ENCODE measurements around the gene NCOA3.

Gene NCOA3

GRCh38 chr20:47487175-47487917, 14.3 kb upstream of the NCOA3 start:
- H2AK5ac ChIP-seq (ENCODE audit: low read length, severe bottlenecking), result no peak overlapping the region
- H3K36me3 ChIP-seq (ENCODE audit: control insufficient read depth in 1 of 2, insufficient read depth in 2 of 2, low read depth in 1 of 2, low read length in 2 of 2), result no peaks in the 10 kb centered on the region
- H3K79me1 ChIP-seq (replicated peaks; ENCODE audit: low read length, poor library complexity, severe bottlenecking), result no peaks in the 10 kb centered on the region
- H2BK120ac ChIP-seq (ENCODE audit: low read depth, low read length), result no peak overlapping the region
- H2BK5ac ChIP-seq (ENCODE audit: low read depth, low read length, poor library complexity, severe bottlenecking), result no peak overlapping the region
- no peak overlapping the region for H3K23ac ChIP-seq (ENCODE audit: low read length in 2 of 2)
- H3K27ac ChIP-seq (ENCODE audit: low read length, poor library complexity, severe bottlenecking), result no peak overlapping the region
- peak overlapping the region; percentile 4 for H3K9ac ChIP-seq (ENCODE audit: low read length)
- no peaks in the 10 kb centered on the region for H3K4me1 ChIP-seq (ENCODE audit: control insufficient read depth, insufficient read depth, low read depth, low read length)
- no peak overlapping the region for H2BK15ac ChIP-seq (ENCODE audit: low read depth, poor library complexity, severe bottlenecking)
- WGBS, result 93% methylated on average over 3 of the region's 4 CpGs
- DNase-seq, result peak; percentile 14
- no peak overlapping the region for H4K8ac ChIP-seq (ENCODE audit: low read length)
- no peak overlapping the region for H4K91ac ChIP-seq (ENCODE audit: low read length)
- no peaks in the 10 kb centered on the region for H3K9me3 ChIP-seq (ENCODE audit: control insufficient read depth, low read length)
- no peak overlapping the region for H3K18ac ChIP-seq (ENCODE audit: low read depth in 1 of 2, low read length in 2 of 2)
- H3K4ac ChIP-seq (ENCODE audit: low read depth in 1 of 2, low read length in 2 of 2), result no peak overlapping the region
- no peak overlapping the region for H2BK12ac ChIP-seq (ENCODE audit: low read length in 2 of 2)
- H3K27me3 ChIP-seq (ENCODE audit: control insufficient read depth in 1 of 2, insufficient read depth in 1 of 2, low read length in 2 of 2), result no peaks in the 10 kb centered on the region
- H3K4me2 ChIP-seq (ENCODE audit: low read length, poor library complexity, severe bottlenecking), result no peak overlapping the region
- no peak overlapping the region for H2AFZ ChIP-seq (ENCODE audit: low read depth, low read length)
- no peak overlapping the region for H3K14ac ChIP-seq (ENCODE audit: low read length in 2 of 2)
- H3K4me3 ChIP-seq (ENCODE audit: insufficient read depth in 1 of 2, low read depth in 1 of 2, low read length in 2 of 2), result no peak overlapping the region

- Histone ChIP-seq H3K9me3 (ENCODE audit: control insufficient read depth, low read length) (no peaks in the 10 kb centered on the region), H3K27me3 (ENCODE audit: control insufficient read depth in 1 of 2, insufficient read depth in 1 of 2, low read length in 2 of 2) (no peaks in the 10 kb centered on the region), H4K91ac (ENCODE audit: low read length) (no peak overlapping the region), H3K36me3 (ENCODE audit: control insufficient read depth in 1 of 2, insufficient read depth in 2 of 2, low read depth in 1 of 2, low read length in 2 of 2) (no peaks in the 10 kb centered on the region), H3K14ac (ENCODE audit: low read length in 2 of 2) (no peak overlapping the region), H3K79me1 (replicated peaks; ENCODE audit: low read length, poor library complexity, severe bottlenecking) (no peaks in the 10 kb centered on the region), H2BK120ac (ENCODE audit: low read depth, low read length) (no peak overlapping the region), H3K4ac (ENCODE audit: low read depth in 1 of 2, low read length in 2 of 2) (no peak overlapping the region), H2BK5ac (ENCODE audit: low read depth, low read length, poor library complexity, severe bottlenecking) (no peak overlapping the region), H3K9ac (ENCODE audit: low read length) (no peak overlapping the region), H2AK5ac (ENCODE audit: low read length, severe bottlenecking) (no peak overlapping the region), H3K4me2 (ENCODE audit: low read length, poor library complexity, severe bottlenecking) (no peak overlapping the region), H4K8ac (ENCODE audit: low read length) (no peak overlapping the region), H3K23ac (ENCODE audit: low read length in 2 of 2) (no peak overlapping the region), H2AFZ (ENCODE audit: low read depth, low read length) (no peak overlapping the region), H3K4me1 (ENCODE audit: control insufficient read depth, insufficient read depth, low read depth, low read length) (peaks cover 2% of the 10 kb centered on the region), H3K27ac (ENCODE audit: low read length, poor library complexity, severe bottlenecking) (no peak overlapping the region), H3K4me3 (ENCODE audit: insufficient read depth in 1 of 2, low read depth in 1 of 2, low read length in 2 of 2) (no peak overlapping the region), H3K18ac (ENCODE audit: low read depth in 1 of 2, low read length in 2 of 2) (no peak overlapping the region), H2BK15ac (ENCODE audit: low read depth, poor library complexity, severe bottlenecking) (no peak overlapping the region), H2BK12ac (ENCODE audit: low read length in 2 of 2) (no peak overlapping the region)
- 93% methylated on average over 8 of the region's 8 CpGs for WGBS
- no peak for DNase-seq
Measured at GRCh38 chr20:47489448-47489872, 12.2 kb upstream of the NCOA3 start.

DNA sequence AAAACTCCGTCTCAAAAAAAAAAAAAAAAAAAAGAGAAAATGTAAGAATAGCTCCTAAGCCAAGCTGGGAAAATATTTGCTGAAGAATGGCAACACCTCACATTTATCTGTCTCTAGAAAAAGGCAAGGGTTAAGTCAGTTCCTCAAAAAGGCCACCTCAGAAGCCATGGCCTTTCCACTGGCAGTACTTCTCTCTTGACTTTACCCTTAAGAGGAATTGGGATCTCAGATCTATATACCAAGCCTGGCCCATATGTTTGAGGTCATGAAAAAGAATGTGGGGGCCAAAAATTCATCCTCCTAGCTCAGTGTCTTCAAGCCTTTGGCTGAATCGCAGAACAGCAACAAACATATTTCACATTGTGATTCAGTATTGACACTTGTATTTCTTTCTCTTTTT, 10.9 kb upstream of the NCOA3 start:
- Histone ChIP-seq H2BK15ac (ENCODE audit: low read depth, poor library complexity, severe bottlenecking) (no peak overlapping the region), H2BK120ac (ENCODE audit: low read depth, low read length) (no peak overlapping the region), H3K4me3 (ENCODE audit: insufficient read depth in 1 of 2, low read depth in 1 of 2, low read length in 2 of 2) (no peak overlapping the region), H3K9ac (ENCODE audit: low read length) (no peak overlapping the region), H3K18ac (ENCODE audit: low read depth in 1 of 2, low read length in 2 of 2) (no peak overlapping the region), H3K4ac (ENCODE audit: low read depth in 1 of 2, low read length in 2 of 2) (no peak overlapping the region), H3K9me3 (ENCODE audit: control insufficient read depth, low read length) (no peaks in the 10 kb centered on the region), H3K14ac (ENCODE audit: low read length in 2 of 2) (no peak overlapping the region), H3K27me3 (ENCODE audit: control insufficient read depth in 1 of 2, insufficient read depth in 1 of 2, low read length in 2 of 2) (no peaks in the 10 kb centered on the region), H3K27ac (ENCODE audit: low read length, poor library complexity, severe bottlenecking) (no peak overlapping the region), H3K79me1 (replicated peaks; ENCODE audit: low read length, poor library complexity, severe bottlenecking) (no peaks in the 10 kb centered on the region), H2BK12ac (ENCODE audit: low read length in 2 of 2) (no peak overlapping the region), H3K23ac (ENCODE audit: low read length in 2 of 2) (no peak overlapping the region), H2AFZ (ENCODE audit: low read depth, low read length) (no peak overlapping the region), H2AK5ac (ENCODE audit: low read length, severe bottlenecking) (no peak overlapping the region), H4K8ac (ENCODE audit: low read length) (no peak overlapping the region), H3K4me1 (ENCODE audit: control insufficient read depth, insufficient read depth, low read depth, low read length) (peaks cover 2% of the 10 kb centered on the region), H3K4me2 (ENCODE audit: low read length, poor library complexity, severe bottlenecking) (no peak overlapping the region), H2BK5ac (ENCODE audit: low read depth, low read length, poor library complexity, severe bottlenecking) (no peak overlapping the region), H3K36me3 (ENCODE audit: control insufficient read depth in 1 of 2, insufficient read depth in 2 of 2, low read depth in 1 of 2, low read length in 2 of 2) (no peaks in the 10 kb centered on the region), H4K91ac (ENCODE audit: low read length) (no peak overlapping the region)
- no peak for DNase-seq
- WGBS, result 60% methylated on average over 1 of the region's 2 CpGs

- no peak overlapping the region for H2BK15ac ChIP-seq (ENCODE audit: low read depth, poor library complexity, severe bottlenecking)
- H2BK12ac ChIP-seq (ENCODE audit: low read length in 2 of 2), result no peak overlapping the region
- H3K23ac ChIP-seq (ENCODE audit: low read length in 2 of 2), result no peak overlapping the region
- H2AK5ac ChIP-seq (ENCODE audit: low read length, severe bottlenecking), result no peak overlapping the region
- no peaks in the 10 kb centered on the region for H3K79me1 ChIP-seq (replicated peaks; ENCODE audit: low read length, poor library complexity, severe bottlenecking)
- H3K4ac ChIP-seq (ENCODE audit: low read depth in 1 of 2, low read length in 2 of 2), result no peak overlapping the region
- H3K27ac ChIP-seq (ENCODE audit: low read length, poor library complexity, severe bottlenecking), result no peak overlapping the region
- no peak overlapping the region for H3K4me2 ChIP-seq (ENCODE audit: low read length, poor library complexity, severe bottlenecking)
- no peaks in the 10 kb centered on the region for H3K36me3 ChIP-seq (ENCODE audit: control insufficient read depth in 1 of 2, insufficient read depth in 2 of 2, low read depth in 1 of 2, low read length in 2 of 2)
- no peaks in the 10 kb centered on the region for H3K9me3 ChIP-seq (ENCODE audit: control insufficient read depth, low read length)
- no peak overlapping the region for H2BK120ac ChIP-seq (ENCODE audit: low read depth, low read length)
- H3K4me3 ChIP-seq (ENCODE audit: insufficient read depth in 1 of 2, low read depth in 1 of 2, low read length in 2 of 2), result no peak overlapping the region
- H3K9ac ChIP-seq (ENCODE audit: low read length), result no peak overlapping the region
- H4K91ac ChIP-seq (ENCODE audit: low read length), result no peak overlapping the region
- no peak overlapping the region for H2BK5ac ChIP-seq (ENCODE audit: low read depth, low read length, poor library complexity, severe bottlenecking)
- no peaks in the 10 kb centered on the region for H3K27me3 ChIP-seq (ENCODE audit: control insufficient read depth in 1 of 2, insufficient read depth in 1 of 2, low read length in 2 of 2)
- no peak for DNase-seq
- no peak overlapping the region for H3K14ac ChIP-seq (ENCODE audit: low read length in 2 of 2)
- H4K8ac ChIP-seq (ENCODE audit: low read length), result no peak overlapping the region
- 87% methylated on average over 3 of the region's 3 CpGs for WGBS
- H3K4me1 ChIP-seq (ENCODE audit: control insufficient read depth, insufficient read depth, low read depth, low read length), result peaks cover 2% of the 10 kb centered on the region
- no peak overlapping the region for H3K18ac ChIP-seq (ENCODE audit: low read depth in 1 of 2, low read length in 2 of 2)
- no peak overlapping the region for H2AFZ ChIP-seq (ENCODE audit: low read depth, low read length)
Measured at GRCh38 chr20:47492284-47492683, 9.4 kb upstream of the NCOA3 start.

Measured in mesenchymal stem cell (in vitro differentiated cells and primary cell).